GM12878 (cell line): ENCODE data around the gene LCLAT1. TPM values are rescaled to one million over a fixed set of nuclear protein-coding genes. Genes with fewer than 3 reads are reported as not detected.

Experiments used
- EED ChIP-seq: sonication (generic); IDR thresholded peaks from 2 replicates; pipeline ENCODE4 v1.6.1; 2016; ENCODE audit warnings: antibody characterized with exemption, low read depth
- ESRRA ChIP-seq: IDR thresholded peaks from 2 replicates; pipeline ENCODE4 v1.6.1; 2012; ENCODE audit warnings: mild to moderate bottlenecking, low read length, improper control_type of control experiment
- FOS ChIP-seq: IDR thresholded peaks from 3 replicates; pipeline ENCODE4 v1.6.1; 2011; ENCODE audit warnings: borderline replicate concordance; ENCODE audit not compliant: insufficient read length; ENCODE audit errors: extremely low read depth
- NFXL1 ChIP-seq: fragments of 450-650 bp; IDR thresholded peaks from 2 replicates; pipeline ENCODE4 v1.6.1; 2017; ENCODE audit warnings: antibody characterized with exemption, mild to moderate bottlenecking, borderline replicate concordance
- POU2F2 ChIP-seq: IDR thresholded peaks from 3 replicates; pipeline ENCODE4 v1.6.1; 2011; ENCODE audit warnings: low read depth, mild to moderate bottlenecking, low read length, borderline replicate concordance
- SMC3 ChIP-seq: IDR thresholded peaks from 2 replicates; pipeline ENCODE4 v1.6.1; 2011; ENCODE audit warnings: low read length, improper control_type of control experiment, borderline replicate concordance
- polyA plus RNA-seq, 11 experiments: library from polyadenylated mRNA; depleted of rRNA in 4 of 11; unstranded in 6 of 11; stranded (reverse) in 5 of 11; fragments of >200 nt; fragmentation: Nextera tagmentation in 4 of 11; fragmentation: Illumina TruSeq in 1 of 11; extraction: Ambion mirVana in 4 of 11; extraction: Trizol in 1 of 11; gene quantifications; 1 replicate in 1 of 11; 2 replicates in 10 of 11; pipeline versions ENCODE4 v1.2.1 to v1.2.3, GENCODE V29; 2011 to 2016; ENCODE audit warnings: inconsistent platforms in 2 of 11, missing spikeins in 2 of 11, low read depth in 1 of 11
- total RNA-seq, 4 experiments: library from RNA; depleted of rRNA in 3 of 4; stranded (reverse); fragments of >200 nt in 3 of 4; fragmentation: Illumina TruSeq in 1 of 4; extraction: Trizol in 1 of 4; gene quantifications; 2 replicates each; pipeline versions ENCODE4 v1.2.1 to v1.2.3, GENCODE V29; 2013 to 2021
- TF ChIP-seq, protein P1 (sequence below): IDR thresholded peaks from 2 replicates; pipeline ENCODE4 v1.6.1; 2012; ENCODE audit warnings: low read length, inconsistent platforms
- TF ChIP-seq, protein P2 (sequence below): fragments of 150-350 bp; IDR thresholded peaks from 2 replicates; pipeline ENCODE4 v1.6.1; 2014; ENCODE audit warnings: mild to moderate bottlenecking, low read depth, low read length
- TF ChIP-seq, protein P3 (sequence below): fragments of 450-650 bp; conservative IDR thresholded peaks from 2 replicates; pipeline ENCODE4 v1.6.1; 2017; ENCODE audit warnings: mild to moderate bottlenecking, moderate library complexity
- TF ChIP-seq, protein P4 (sequence below): fragments of 450-650 bp; IDR thresholded peaks from 2 replicates; pipeline ENCODE4 v1.6.1; 2018; ENCODE audit warnings: mild to moderate bottlenecking, low read depth, moderate library complexity; ENCODE audit not compliant: partially characterized antibody

Gene LCLAT1
- total and polyA plus RNA-seq, 10 of the 15 experiments (the other 5 are each of a cell fraction or from before 2014, with no cell fraction given), result 8.1 to 33.0 (median 15.9) TPM

DNA sequence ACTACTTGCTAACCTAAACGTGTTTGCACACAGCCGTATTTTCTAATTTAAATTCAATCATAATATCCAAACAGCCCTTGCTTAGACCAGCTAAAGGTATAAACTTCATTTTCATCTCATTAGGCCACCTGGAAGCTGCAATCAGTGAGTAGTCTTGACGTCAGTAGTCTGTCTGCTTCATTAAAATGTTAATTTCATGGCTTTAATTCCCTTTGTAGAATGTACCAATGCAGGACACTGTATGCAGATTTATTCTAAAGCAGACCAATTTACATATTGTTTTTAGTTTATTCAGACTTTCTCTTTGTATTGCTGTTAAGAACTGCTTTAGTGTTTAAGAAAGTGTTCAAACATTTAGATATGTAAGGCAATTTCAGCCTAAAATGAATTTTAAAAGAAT lies 158.2 kb downstream of the LCLAT1 start (continued):
- TF ChIP-seq, protein P1, sequence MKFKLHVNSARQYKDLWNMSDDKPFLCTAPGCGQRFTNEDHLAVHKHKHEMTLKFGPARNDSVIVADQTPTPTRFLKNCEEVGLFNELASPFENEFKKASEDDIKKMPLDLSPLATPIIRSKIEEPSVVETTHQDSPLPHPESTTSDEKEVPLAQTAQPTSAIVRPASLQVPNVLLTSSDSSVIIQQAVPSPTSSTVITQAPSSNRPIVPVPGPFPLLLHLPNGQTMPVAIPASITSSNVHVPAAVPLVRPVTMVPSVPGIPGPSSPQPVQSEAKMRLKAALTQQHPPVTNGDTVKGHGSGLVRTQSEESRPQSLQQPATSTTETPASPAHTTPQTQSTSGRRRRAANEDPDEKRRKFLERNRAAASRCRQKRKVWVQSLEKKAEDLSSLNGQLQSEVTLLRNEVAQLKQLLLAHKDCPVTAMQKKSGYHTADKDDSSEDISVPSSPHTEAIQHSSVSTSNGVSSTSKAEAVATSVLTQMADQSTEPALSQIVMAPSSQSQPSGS, result no peak
- TF ChIP-seq ESRRA (no peak), EED (no peak), SMC3 (no peak), NFXL1 (no peak), POU2F2 (no peak), FOS (no peak)
- TF ChIP-seq, protein P2, sequence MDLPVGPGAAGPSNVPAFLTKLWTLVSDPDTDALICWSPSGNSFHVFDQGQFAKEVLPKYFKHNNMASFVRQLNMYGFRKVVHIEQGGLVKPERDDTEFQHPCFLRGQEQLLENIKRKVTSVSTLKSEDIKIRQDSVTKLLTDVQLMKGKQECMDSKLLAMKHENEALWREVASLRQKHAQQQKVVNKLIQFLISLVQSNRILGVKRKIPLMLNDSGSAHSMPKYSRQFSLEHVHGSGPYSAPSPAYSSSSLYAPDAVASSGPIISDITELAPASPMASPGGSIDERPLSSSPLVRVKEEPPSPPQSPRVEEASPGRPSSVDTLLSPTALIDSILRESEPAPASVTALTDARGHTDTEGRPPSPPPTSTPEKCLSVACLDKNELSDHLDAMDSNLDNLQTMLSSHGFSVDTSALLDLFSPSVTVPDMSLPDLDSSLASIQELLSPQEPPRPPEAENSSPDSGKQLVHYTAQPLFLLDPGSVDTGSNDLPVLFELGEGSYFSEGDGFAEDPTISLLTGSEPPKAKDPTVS, result no peak
- TF ChIP-seq, protein P3, sequence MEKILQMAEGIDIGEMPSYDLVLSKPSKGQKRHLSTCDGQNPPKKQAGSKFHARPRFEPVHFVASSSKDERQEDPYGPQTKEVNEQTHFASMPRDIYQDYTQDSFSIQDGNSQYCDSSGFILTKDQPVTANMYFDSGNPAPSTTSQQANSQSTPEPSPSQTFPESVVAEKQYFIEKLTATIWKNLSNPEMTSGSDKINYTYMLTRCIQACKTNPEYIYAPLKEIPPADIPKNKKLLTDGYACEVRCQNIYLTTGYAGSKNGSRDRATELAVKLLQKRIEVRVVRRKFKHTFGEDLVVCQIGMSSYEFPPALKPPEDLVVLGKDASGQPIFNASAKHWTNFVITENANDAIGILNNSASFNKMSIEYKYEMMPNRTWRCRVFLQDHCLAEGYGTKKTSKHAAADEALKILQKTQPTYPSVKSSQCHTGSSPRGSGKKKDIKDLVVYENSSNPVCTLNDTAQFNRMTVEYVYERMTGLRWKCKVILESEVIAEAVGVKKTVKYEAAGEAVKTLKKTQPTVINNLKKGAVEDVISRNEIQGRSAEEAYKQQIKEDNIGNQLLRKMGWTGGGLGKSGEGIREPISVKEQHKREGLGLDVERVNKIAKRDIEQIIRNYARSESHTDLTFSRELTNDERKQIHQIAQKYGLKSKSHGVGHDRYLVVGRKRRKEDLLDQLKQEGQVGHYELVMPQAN, result no peak
- TF ChIP-seq, protein P4, sequence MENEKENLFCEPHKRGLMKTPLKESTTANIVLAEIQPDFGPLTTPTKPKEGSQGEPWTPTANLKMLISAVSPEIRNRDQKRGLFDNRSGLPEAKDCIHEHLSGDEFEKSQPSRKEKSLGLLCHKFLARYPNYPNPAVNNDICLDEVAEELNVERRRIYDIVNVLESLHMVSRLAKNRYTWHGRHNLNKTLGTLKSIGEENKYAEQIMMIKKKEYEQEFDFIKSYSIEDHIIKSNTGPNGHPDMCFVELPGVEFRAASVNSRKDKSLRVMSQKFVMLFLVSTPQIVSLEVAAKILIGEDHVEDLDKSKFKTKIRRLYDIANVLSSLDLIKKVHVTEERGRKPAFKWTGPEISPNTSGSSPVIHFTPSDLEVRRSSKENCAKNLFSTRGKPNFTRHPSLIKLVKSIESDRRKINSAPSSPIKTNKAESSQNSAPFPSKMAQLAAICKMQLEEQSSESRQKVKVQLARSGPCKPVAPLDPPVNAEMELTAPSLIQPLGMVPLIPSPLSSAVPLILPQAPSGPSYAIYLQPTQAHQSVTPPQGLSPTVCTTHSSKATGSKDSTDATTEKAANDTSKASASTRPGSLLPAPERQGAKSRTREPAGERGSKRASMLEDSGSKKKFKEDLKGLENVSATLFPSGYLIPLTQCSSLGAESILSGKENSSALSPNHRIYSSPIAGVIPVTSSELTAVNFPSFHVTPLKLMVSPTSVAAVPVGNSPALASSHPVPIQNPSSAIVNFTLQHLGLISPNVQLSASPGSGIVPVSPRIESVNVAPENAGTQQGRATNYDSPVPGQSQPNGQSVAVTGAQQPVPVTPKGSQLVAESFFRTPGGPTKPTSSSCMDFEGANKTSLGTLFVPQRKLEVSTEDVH, result no peak
- TF ChIP-seq, all 136 proteins: peak for 0
